ENCODE measurements around the gene PRRT4.
A peak's percentile ranks its signal among the peaks of the same experiment; 100 is the strongest.

The PRRT4 gene

GRCh38 chr7:128344431-128344774, 17.1 kb downstream of the PRRT4 start:
- DNase-seq (ENCODE audit: low spot score) = no peak

GRCh38 chr7:128343554-128344430, 17.7 kb downstream of the PRRT4 start, which contains the start of gene RBM28:
Gene RBM28 (minus strand): TSS chr7:128343908. CDS start chr7:128343793, 115 bp downstream.
- peak; percentile 91 for DNase-seq (ENCODE audit: low spot score)

- no peak for DNase-seq (ENCODE audit: low spot score)
These were observed 19.8 kb downstream of the PRRT4 start for GRCh38 chr7:128341733-128342132.

GRCh38 chr7:128335730-128336129, 25.8 kb downstream of the PRRT4 start:
- no peak for DNase-seq (ENCODE audit: low spot score)

- DNase-seq (ENCODE audit: low spot score) = no peak
These were observed 37.2 kb downstream of the PRRT4 start for GRCh38 chr7:128324368-128324680.

GRCh38 chr7:128323459-128324367, 37.8 kb downstream of the PRRT4 start:
- no peak for DNase-seq (ENCODE audit: low spot score)

GRCh38 chr7:128323040-128323439, 38.5 kb downstream of the PRRT4 start:
- no peak for DNase-seq (ENCODE audit: low spot score)

GRCh38 chr7:128322040-128322643, 39.3 kb downstream of the PRRT4 start:
- DNase-seq (ENCODE audit: low spot score) = peak; percentile 28

- DNase-seq (ENCODE audit: low spot score) = no peak
These were observed 40.5 kb downstream of the PRRT4 start for GRCh38 chr7:128321044-128321422.

GRCh38 chr7:128318691-128319090, 42.8 kb downstream of the PRRT4 start:
- no peak for DNase-seq (ENCODE audit: low spot score)

- no peak for DNase-seq (ENCODE audit: low spot score)
These were observed 50.5 kb downstream of the PRRT4 start for GRCh38 chr7:128311013-128311412.

- no peak for DNase-seq (ENCODE audit: low spot score)
These were observed 51.0 kb downstream of the PRRT4 start for GRCh38 chr7:128310499-128310898.

GRCh38 chr7:128309976-128310375, 51.5 kb downstream of the PRRT4 start:
- no peak for DNase-seq (ENCODE audit: low spot score)

GRCh38 chr7:128309124-128309523, 52.4 kb downstream of the PRRT4 start:
- no peak for DNase-seq (ENCODE audit: low spot score)

- no peak for DNase-seq (ENCODE audit: low spot score)
These were observed 54.4 kb downstream of the PRRT4 start for GRCh38 chr7:128307061-128307460.

- no peak for DNase-seq (ENCODE audit: low spot score)
These were observed 57.3 kb downstream of the PRRT4 start for GRCh38 chr7:128304212-128304611.

- DNase-seq (ENCODE audit: low spot score) = no peak
These were observed 57.8 kb downstream of the PRRT4 start for GRCh38 chr7:128303643-128304042.

GRCh38 chr7:128303133-128303532, 58.4 kb downstream of the PRRT4 start:
- no peak for DNase-seq (ENCODE audit: low spot score)

GRCh38 chr7:128302139-128302538, 59.4 kb downstream of the PRRT4 start:
- DNase-seq (ENCODE audit: low spot score) = no peak
